ENCODE measurements around the gene FTCD.

GRCh38 chr21:46151261-46151988, 4.0 kb downstream of the FTCD start:
- no peak for TF ChIP-seq POLR2A (IDR thresholded peaks at IDR 0.05; ENCODE audit: low read depth, low read length)
- TF ChIP-seq, protein P1, sequence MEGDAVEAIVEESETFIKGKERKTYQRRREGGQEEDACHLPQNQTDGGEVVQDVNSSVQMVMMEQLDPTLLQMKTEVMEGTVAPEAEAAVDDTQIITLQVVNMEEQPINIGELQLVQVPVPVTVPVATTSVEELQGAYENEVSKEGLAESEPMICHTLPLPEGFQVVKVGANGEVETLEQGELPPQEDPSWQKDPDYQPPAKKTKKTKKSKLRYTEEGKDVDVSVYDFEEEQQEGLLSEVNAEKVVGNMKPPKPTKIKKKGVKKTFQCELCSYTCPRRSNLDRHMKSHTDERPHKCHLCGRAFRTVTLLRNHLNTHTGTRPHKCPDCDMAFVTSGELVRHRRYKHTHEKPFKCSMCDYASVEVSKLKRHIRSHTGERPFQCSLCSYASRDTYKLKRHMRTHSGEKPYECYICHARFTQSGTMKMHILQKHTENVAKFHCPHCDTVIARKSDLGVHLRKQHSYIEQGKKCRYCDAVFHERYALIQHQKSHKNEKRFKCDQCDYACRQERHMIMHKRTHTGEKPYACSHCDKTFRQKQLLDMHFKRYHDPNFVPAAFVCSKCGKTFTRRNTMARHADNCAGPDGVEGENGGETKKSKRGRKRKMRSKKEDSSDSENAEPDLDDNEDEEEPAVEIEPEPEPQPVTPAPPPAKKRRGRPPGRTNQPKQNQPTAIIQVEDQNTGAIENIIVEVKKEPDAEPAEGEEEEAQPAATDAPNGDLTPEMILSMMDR (conservative IDR thresholded peaks at IDR 0.05; ENCODE audit: low read depth, low read length): no peak
- TF ChIP-seq SMC3 (IDR thresholded peaks at IDR 0.05; ENCODE audit: low read depth, low read length): no peak
- no peak for TF ChIP-seq RAD21 (IDR thresholded peaks at IDR 0.05; ENCODE audit: low read length)
- TF ChIP-seq FOS (IDR thresholded peaks at IDR 0.05; ENCODE audit: low read depth, low read length): no peak
- TF ChIP-seq USF2 (IDR thresholded peaks at IDR 0.05; ENCODE audit: low read depth, low read length): no peak
- TF ChIP-seq RFX5 (IDR thresholded peaks at IDR 0.05; ENCODE audit: low read depth, low read length): no peak
- TF ChIP-seq NFE2L2 (IDR thresholded peaks at IDR 0.05; ENCODE audit: low read depth, low read length): no peak
- no peak for TF ChIP-seq RCOR1 (IDR thresholded peaks at IDR 0.05; ENCODE audit: insufficient replicate concordance, low read length)
- no peak for TF ChIP-seq CEBPB (IDR thresholded peaks at IDR 0.05; ENCODE audit: low read depth, low read length)
- no peak for TF ChIP-seq MXI1 (IDR thresholded peaks at IDR 0.05; ENCODE audit: borderline replicate concordance, low read depth, low read length)
- no peak for TF ChIP-seq BHLHE40 (IDR thresholded peaks at IDR 0.05; ENCODE audit: low read depth, low read length)
- no peak for TF ChIP-seq MAFK (IDR thresholded peaks at IDR 0.05; ENCODE audit: low read depth, low read length)
